ENCODE data around the gene WHRN.

DNA sequence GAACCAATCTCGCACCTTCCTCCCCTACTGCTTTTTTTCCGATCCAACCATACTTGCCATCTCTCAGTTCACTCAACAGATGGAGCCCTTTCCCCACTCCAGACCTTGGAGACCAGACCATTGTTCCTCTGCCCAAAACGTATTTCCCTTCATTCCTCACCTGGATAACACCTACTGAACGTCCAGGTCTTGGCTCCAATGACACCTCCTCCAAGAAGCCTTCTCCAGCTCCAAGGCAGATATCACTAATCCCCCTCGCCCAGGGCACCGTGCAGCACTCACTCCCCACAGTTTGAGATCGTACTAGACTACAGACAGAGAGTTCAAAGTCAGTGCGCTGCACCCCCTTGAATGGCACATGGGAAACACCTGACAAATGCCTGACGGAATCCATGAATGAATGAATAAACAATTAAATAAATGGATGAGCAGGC lies 70.4 kb downstream of the WHRN start:
- TF ChIP-seq FOXK2 (IDR thresholded peaks at IDR 0.05) (no peak), SUZ12 (IDR thresholded peaks at IDR 0.05) (no peak), FOXA1 (IDR thresholded peaks at IDR 0.05) (no peak)

Measured in HEK293T (cell line).